ENCODE data around the gene KRTAP10-4. TPM values are rescaled to one million over a fixed set of nuclear protein-coding genes. Genes with fewer than 3 reads are reported as not detected.
A peak's percentile ranks its signal among the peaks of the same experiment; 100 is the strongest.

Gene KRTAP10-4
- total and polyA plus RNA-seq, 2 experiments from 2014 or later: not detected

DNA sequence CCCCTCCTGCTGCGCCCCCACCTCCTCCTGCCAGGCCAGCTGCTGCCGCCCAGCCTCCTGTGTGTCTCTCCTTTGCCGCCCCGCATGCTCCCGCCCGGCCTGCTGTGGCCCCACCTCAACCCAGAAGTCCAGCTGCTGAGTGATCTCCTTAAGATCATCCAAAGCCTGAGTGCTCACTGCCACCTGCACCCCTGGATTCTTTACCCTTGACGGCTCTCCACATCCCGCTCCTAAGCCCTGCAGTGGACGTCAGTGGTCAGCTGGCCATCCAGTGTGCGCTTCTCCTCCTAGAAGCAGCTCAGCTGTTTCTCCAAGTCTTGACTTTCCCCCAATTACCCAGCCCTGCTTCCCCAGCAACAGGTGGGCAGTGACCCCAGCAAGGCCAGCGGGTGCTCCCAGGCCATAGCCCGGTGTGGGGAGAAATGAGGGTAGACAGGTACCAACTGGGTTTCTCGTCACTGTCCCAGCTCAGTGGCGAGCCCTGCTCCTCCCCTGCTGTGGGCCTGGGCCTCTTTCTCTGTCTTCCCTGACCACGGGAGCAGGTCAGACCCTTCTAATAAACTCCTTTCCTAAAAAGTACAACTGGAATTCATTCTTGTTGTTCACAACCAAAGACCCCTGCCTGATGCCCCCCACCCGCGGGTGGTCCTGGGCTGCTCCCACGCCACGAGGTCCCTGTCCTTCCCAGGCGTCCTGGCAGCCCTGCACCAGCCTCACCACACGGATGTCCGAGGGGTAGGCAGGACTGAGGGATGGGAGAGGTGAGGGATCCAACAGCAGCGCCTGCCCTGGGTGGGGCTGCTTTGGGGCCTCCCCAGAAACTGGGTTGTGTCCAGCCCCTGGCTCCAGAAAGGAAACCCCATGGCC is 28.3 kb downstream of the KRTAP10-4 start:
- Mint-ChIP-seq H3K27ac (peak overlapping the region; percentile 27; the same call in 1 of the 2 replicates), H3K4me1 (peaks cover 22% of the 10 kb centered on the region), H3K9me3 (peaks cover 11% of the 10 kb centered on the region), H3K4me3 (no peak overlapping the region), H3K36me3 (ENCODE audit: low read depth) (no peaks in the 10 kb centered on the region; the same call in 2 of the 3 replicates), H3K27me3 (ENCODE audit: insufficient read depth, low read depth, poor library complexity) (peaks cover 11% of the 10 kb centered on the region)
- no peaks in the 10 kb centered on the region for H3K27me3 ChIP-seq (ENCODE audit: insufficient read depth)
- no peak overlapping the region for H3K27ac ChIP-seq (ENCODE audit: low read depth)
- DNase-seq (ENCODE audit: low spot score) (no peak), ATAC-seq (no peak)
- no peak overlapping the region for H2AFZ ChIP-seq
- no peak overlapping the region for H3K4me2 ChIP-seq
- no peak for TF ChIP-seq STAT1 (IDR thresholded peaks at IDR 0.05; ENCODE audit: unreplicated experiment)
- H3K79me2 ChIP-seq (replicated peaks; ENCODE audit: insufficient read depth): no peaks in the 10 kb centered on the region
- no peaks in the 10 kb centered on the region for H3K9me2 ChIP-seq (ENCODE audit: insufficient read depth)
- H3F3A ChIP-seq (replicated peaks; ENCODE audit: low read depth): no peaks in the 10 kb centered on the region
- no peaks in the 10 kb centered on the region for H3K36me3 ChIP-seq (ENCODE audit: insufficient read depth)
- peaks cover 7% of the 10 kb centered on the region; the same call in 1 of the 2 replicates for H3K4me1 ChIP-seq (ENCODE audit: insufficient read depth)
- no peaks in the 10 kb centered on the region for H4K20me1 ChIP-seq (replicated peaks; ENCODE audit: insufficient read depth)
- H3K4me3 ChIP-seq: no peak overlapping the region

DNA sequence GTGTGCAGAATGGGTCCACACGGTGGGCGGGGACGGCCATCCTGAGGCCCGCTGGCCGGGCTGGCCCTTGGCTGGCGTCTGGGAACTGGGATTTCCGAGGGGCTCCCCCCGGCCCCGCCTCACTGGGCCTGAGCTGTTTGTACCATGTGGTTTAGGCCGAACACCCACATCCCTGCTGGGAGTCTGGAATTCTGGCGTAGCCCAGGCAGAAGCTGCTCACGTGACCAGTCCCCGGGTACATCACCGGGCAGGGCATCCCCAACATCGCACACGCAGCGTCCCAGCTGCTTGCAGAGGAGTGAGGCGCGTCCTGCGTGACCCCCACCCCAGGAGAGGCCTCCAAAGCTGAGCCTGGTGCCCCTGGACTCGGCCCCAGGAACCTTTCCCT is 28.9 kb downstream of the KRTAP10-4 start:
- DNase-seq (ENCODE audit: low spot score) (no peak), ATAC-seq (no peak)
- no peaks in the 10 kb centered on the region for H4K20me1 ChIP-seq (replicated peaks; ENCODE audit: insufficient read depth)
- no peaks in the 10 kb centered on the region for H3K79me2 ChIP-seq (replicated peaks; ENCODE audit: insufficient read depth)
- Mint-ChIP-seq H3K9me3 (peaks cover 11% of the 10 kb centered on the region), H3K4me3 (no peak overlapping the region), H3K27me3 (ENCODE audit: insufficient read depth, low read depth, poor library complexity) (peaks cover 11% of the 10 kb centered on the region), H3K27ac (no peak overlapping the region), H3K4me1 (peaks cover 22% of the 10 kb centered on the region), H3K36me3 (ENCODE audit: low read depth) (no peaks in the 10 kb centered on the region; the same call in 2 of the 3 replicates)
- no peaks in the 10 kb centered on the region for H3F3A ChIP-seq (replicated peaks; ENCODE audit: low read depth)
- no peaks in the 10 kb centered on the region for H3K27me3 ChIP-seq (ENCODE audit: insufficient read depth)
- H3K4me2 ChIP-seq: no peak overlapping the region
- TF ChIP-seq EZH2 (IDR thresholded peaks at IDR 0.05; ENCODE audit: low read depth, unreplicated experiment) (no peak), POLR2AphosphoS5 (IDR thresholded peaks at IDR 0.05; ENCODE audit: low read depth) (no peak), EZH2phosphoT487 (IDR thresholded peaks at IDR 0.05; ENCODE audit: unreplicated experiment) (no peak)
- TF ChIP-seq, protein P1, sequence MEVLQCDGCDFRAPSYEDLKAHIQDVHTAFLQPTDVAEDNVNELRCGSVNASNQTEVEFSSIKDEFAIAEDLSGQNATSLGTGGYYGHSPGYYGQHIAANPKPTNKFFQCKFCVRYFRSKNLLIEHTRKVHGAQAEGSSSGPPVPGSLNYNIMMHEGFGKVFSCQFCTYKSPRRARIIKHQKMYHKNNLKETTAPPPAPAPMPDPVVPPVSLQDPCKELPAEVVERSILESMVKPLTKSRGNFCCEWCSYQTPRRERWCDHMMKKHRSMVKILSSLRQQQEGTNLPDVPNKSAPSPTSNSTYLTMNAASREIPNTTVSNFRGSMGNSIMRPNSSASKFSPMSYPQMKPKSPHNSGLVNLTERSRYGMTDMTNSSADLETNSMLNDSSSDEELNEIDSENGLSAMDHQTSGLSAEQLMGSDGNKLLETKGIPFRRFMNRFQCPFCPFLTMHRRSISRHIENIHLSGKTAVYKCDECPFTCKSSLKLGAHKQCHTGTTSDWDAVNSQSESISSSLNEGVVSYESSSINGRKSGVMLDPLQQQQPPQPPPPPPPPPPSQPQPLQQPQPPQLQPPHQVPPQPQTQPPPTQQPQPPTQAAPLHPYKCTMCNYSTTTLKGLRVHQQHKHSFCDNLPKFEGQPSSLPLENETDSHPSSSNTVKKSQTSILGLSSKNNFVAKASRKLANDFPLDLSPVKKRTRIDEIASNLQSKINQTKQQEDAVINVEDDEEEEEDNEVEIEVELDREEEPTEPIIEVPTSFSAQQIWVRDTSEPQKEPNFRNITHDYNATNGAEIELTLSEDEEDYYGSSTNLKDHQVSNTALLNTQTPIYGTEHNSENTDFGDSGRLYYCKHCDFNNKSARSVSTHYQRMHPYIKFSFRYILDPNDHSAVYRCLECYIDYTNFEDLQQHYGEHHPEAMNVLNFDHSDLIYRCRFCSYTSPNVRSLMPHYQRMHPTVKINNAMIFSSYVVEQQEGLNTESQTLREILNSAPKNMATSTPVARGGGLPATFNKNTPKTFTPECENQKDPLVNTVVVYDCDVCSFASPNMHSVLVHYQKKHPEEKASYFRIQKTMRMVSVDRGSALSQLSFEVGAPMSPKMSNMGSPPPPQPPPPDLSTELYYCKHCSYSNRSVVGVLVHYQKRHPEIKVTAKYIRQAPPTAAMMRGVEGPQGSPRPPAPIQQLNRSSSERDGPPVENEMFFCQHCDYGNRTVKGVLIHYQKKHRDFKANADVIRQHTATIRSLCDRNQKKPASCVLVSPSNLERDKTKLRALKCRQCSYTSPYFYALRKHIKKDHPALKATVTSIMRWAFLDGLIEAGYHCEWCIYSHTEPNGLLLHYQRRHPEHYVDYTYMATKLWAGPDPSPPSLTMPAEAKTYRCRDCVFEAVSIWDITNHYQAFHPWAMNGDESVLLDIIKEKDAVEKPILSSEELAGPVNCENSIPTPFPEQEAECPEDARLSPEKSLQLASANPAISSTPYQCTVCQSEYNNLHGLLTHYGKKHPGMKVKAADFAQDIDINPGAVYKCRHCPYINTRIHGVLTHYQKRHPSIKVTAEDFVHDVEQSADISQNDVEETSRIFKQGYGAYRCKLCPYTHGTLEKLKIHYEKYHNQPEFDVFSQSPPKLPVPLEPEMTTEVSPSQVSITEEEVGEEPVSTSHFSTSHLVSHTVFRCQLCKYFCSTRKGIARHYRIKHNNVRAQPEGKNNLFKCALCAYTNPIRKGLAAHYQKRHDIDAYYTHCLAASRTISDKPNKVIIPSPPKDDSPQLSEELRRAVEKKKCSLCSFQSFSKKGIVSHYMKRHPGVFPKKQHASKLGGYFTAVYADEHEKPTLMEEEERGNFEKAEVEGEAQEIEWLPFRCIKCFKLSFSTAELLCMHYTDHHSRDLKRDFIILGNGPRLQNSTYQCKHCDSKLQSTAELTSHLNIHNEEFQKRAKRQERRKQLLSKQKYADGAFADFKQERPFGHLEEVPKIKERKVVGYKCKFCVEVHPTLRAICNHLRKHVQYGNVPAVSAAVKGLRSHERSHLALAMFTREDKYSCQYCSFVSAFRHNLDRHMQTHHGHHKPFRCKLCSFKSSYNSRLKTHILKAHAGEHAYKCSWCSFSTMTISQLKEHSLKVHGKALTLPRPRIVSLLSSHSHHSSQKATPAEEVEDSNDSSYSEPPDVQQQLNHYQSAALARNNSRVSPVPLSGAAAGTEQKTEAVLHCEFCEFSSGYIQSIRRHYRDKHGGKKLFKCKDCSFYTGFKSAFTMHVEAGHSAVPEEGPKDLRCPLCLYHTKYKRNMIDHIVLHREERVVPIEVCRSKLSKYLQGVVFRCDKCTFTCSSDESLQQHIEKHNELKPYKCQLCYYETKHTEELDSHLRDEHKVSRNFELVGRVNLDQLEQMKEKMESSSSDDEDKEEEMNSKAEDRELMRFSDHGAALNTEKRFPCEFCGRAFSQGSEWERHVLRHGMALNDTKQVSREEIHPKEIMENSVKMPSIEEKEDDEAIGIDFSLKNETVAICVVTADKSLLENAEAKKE (CRISPR knock-in tag; IDR thresholded peaks at IDR 0.05): no peak
- TF ChIP-seq, protein P2, sequence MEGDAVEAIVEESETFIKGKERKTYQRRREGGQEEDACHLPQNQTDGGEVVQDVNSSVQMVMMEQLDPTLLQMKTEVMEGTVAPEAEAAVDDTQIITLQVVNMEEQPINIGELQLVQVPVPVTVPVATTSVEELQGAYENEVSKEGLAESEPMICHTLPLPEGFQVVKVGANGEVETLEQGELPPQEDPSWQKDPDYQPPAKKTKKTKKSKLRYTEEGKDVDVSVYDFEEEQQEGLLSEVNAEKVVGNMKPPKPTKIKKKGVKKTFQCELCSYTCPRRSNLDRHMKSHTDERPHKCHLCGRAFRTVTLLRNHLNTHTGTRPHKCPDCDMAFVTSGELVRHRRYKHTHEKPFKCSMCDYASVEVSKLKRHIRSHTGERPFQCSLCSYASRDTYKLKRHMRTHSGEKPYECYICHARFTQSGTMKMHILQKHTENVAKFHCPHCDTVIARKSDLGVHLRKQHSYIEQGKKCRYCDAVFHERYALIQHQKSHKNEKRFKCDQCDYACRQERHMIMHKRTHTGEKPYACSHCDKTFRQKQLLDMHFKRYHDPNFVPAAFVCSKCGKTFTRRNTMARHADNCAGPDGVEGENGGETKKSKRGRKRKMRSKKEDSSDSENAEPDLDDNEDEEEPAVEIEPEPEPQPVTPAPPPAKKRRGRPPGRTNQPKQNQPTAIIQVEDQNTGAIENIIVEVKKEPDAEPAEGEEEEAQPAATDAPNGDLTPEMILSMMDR (conservative IDR thresholded peaks at IDR 0.05; ENCODE audit: low read depth in 2 of 2): no peak
- TF ChIP-seq, protein P3, sequence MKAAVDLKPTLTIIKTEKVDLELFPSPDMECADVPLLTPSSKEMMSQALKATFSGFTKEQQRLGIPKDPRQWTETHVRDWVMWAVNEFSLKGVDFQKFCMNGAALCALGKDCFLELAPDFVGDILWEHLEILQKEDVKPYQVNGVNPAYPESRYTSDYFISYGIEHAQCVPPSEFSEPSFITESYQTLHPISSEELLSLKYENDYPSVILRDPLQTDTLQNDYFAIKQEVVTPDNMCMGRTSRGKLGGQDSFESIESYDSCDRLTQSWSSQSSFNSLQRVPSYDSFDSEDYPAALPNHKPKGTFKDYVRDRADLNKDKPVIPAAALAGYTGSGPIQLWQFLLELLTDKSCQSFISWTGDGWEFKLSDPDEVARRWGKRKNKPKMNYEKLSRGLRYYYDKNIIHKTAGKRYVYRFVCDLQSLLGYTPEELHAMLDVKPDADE (IDR thresholded peaks at IDR 0.05): no peak
- H3K36me3 ChIP-seq (ENCODE audit: insufficient read depth): no peaks in the 10 kb centered on the region
- no peak overlapping the region for H3K27ac ChIP-seq (ENCODE audit: low read depth)
- no peak overlapping the region for H2AFZ ChIP-seq
- no peaks in the 10 kb centered on the region for H3K9me2 ChIP-seq (ENCODE audit: insufficient read depth)
- H3K4me1 ChIP-seq (ENCODE audit: insufficient read depth): peaks cover 3% of the 10 kb centered on the region; the same call in 1 of the 2 replicates
- no peak overlapping the region for H3K4me3 ChIP-seq

All from GM23338 (cell line).